Measurements from ENCODE around the gene SCN8A.
"Not testable (repeated sequence)": the region's sequence is repeated elsewhere in the genome, so short reads cannot be mapped to it uniquely, and the experiment has no call there.

Gene SCN8A

GRCh38 chr12:51591016-51591901, at the start of gene SCN8A:
Gene SCN8A, plus strand, starts transcription at chr12:51591233. Its CDS starts 71,585 bp downstream, at chr12:51662818.
- DNase-seq (ENCODE audit: low read depth), result peak; percentile 14

GRCh38 chr12:51546097-51546496, 44.9 kb upstream of the SCN8A start:
- DNase-seq (ENCODE audit: low read depth), result no peak

GRCh38 chr12:51547606-51548005, 43.4 kb upstream of the SCN8A start:
- no peak for DNase-seq (ENCODE audit: low read depth)

- no peak for DNase-seq (ENCODE audit: low read depth)
These were observed 42.8 kb upstream of the SCN8A start for GRCh38 chr12:51548241-51548640.

GRCh38 chr12:51549637-51550036, 41.4 kb upstream of the SCN8A start:
- DNase-seq (ENCODE audit: low read depth), result no peak

- not testable (repeated sequence) for DNase-seq (ENCODE audit: low read depth)
These were observed 22.6 kb upstream of the SCN8A start for GRCh38 chr12:51568271-51569032.

GRCh38 chr12:51579321-51579850, 11.6 kb upstream of the SCN8A start:
- DNase-seq (ENCODE audit: low read depth), result no peak

- DNase-seq (ENCODE audit: low read depth), result no peak
These were observed 2.0 kb upstream of the SCN8A start for GRCh38 chr12:51589060-51589459.

GRCh38 chr12:51589557-51590176, 1.4 kb upstream of the SCN8A start:
- no peak for DNase-seq (ENCODE audit: low read depth)

- peak; percentile 46 for DNase-seq (ENCODE audit: low read depth)
These were observed 552 bp upstream of the SCN8A start for GRCh38 chr12:51590347-51591015.

GRCh38 chr12:51592034-51592705, 1.1 kb downstream of the SCN8A start:
- DNase-seq (ENCODE audit: low read depth), result no peak

- DNase-seq (ENCODE audit: low read depth), result no peak
These were observed 2.0 kb downstream of the SCN8A start for GRCh38 chr12:51593021-51593420.

- DNase-seq (ENCODE audit: low read depth), result no peak
These were observed 2.5 kb downstream of the SCN8A start for GRCh38 chr12:51593539-51593938.

- no peak for DNase-seq (ENCODE audit: low read depth)
These were observed 7.1 kb downstream of the SCN8A start for GRCh38 chr12:51598156-51598555.

- DNase-seq (ENCODE audit: low read depth), result no peak
These were observed 9.7 kb downstream of the SCN8A start for GRCh38 chr12:51600721-51601120.

GRCh38 chr12:51601241-51601640, 10.2 kb downstream of the SCN8A start:
- no peak for DNase-seq (ENCODE audit: low read depth)

GRCh38 chr12:51605896-51606295, 14.9 kb downstream of the SCN8A start:
- not testable (repeated sequence) for DNase-seq (ENCODE audit: low read depth)

GRCh38 chr12:51607197-51607596, 16.2 kb downstream of the SCN8A start:
- not testable (repeated sequence) for DNase-seq (ENCODE audit: low read depth)

GRCh38 chr12:51620448-51620847, 29.4 kb downstream of the SCN8A start:
- no peak for DNase-seq (ENCODE audit: low read depth)

GRCh38 chr12:51621156-51621922, 30.3 kb downstream of the SCN8A start:
- DNase-seq (ENCODE audit: low read depth), result no peak

All from activated gamma-delta T cell treated with anti-CD3 and anti-CD28 coated beads, Interleukin-2, amount 50 U/mL, for 16 hours (primary cell).